Activated CD8-positive, alpha-beta T cell treated with anti-CD3 and anti-CD28 coated beads for 36 hours (primary cell): ENCODE data around the gene SHANK1. TPM values are rescaled to one million over a fixed set of nuclear protein-coding genes. Genes with fewer than 3 reads are reported as not detected.
A peak's percentile ranks its signal among the peaks of the same experiment; 100 is the strongest.

Experiments
- ATAC-seq: fragments of 200-7000 bp; cut with Tn5 transposase; one replicate; pipeline ENCODE4 v1.10.0; 2021; ENCODE audit warnings: mild to moderate bottlenecking, moderate library complexity
- CTCF ChIA-PET: fragments of 350-600 bp; sonication (Branson Sonifier 250); formaldehyde crosslinking; loops from one replicate; lab custom pipeline; 2021; ENCODE audit warnings: antibody characterized with exemption; lab: Charles Lee
- POLR2A ChIA-PET: fragments of 350-600 bp; sonication (Branson Sonifier 250); formaldehyde crosslinking; loops from one replicate; lab custom pipeline; 2021; ENCODE audit warnings: antibody characterized with exemption; lab: Charles Lee
- DNase-seq: peaks from one replicate; pipeline ENCODE4 v3.0.0-alpha.2; 2020
- H3K27ac Mint-ChIP-seq: one replicate; pipeline ENCODE4 v1.8.0; 2021; ENCODE audit warnings: mild to moderate bottlenecking, mixed read lengths
- H3K27me3 Mint-ChIP-seq: one replicate; pipeline ENCODE4 v1.8.0; 2021; ENCODE audit warnings: mixed read lengths
- H3K36me3 Mint-ChIP-seq: one replicate; pipeline ENCODE4 v1.8.0; 2021; ENCODE audit warnings: low read depth, mixed read lengths
- H3K4me1 Mint-ChIP-seq: one replicate; pipeline ENCODE4 v1.8.0; 2021; ENCODE audit warnings: low read depth, mixed read lengths
- H3K4me3 Mint-ChIP-seq: one replicate; pipeline ENCODE4 v1.8.0; 2021; ENCODE audit warnings: mild to moderate bottlenecking, moderate library complexity, mixed read lengths
- H3K9me3 Mint-ChIP-seq: one replicate; pipeline ENCODE4 v1.8.0; 2021; ENCODE audit warnings: mixed read lengths
- intact Hi-C: fragments of 100-400 bp; cut with micrococcal nuclease; formaldehyde crosslinking; loops from one replicate; pipeline ENCODE4 v1.10.0; 2022
- total RNA-seq, 2 experiments: library from RNA; stranded (reverse); gene quantifications; one replicate each; pipeline ENCODE4 v1.2.3, GENCODE V29; 2021
- TF ChIP-seq, protein P1 (sequence below): fragments of 200-600 bp; IDR thresholded peaks from one replicate; pipeline ENCODE4 v1.8.0; 2022; ENCODE audit warnings: antibody characterized with exemption, mild to moderate bottlenecking

SHANK1 gene
- total RNA-seq, 2 experiments from 2014 or later: 0.25 TPM; not detected in 1

- TF ChIP-seq, protein P1, sequence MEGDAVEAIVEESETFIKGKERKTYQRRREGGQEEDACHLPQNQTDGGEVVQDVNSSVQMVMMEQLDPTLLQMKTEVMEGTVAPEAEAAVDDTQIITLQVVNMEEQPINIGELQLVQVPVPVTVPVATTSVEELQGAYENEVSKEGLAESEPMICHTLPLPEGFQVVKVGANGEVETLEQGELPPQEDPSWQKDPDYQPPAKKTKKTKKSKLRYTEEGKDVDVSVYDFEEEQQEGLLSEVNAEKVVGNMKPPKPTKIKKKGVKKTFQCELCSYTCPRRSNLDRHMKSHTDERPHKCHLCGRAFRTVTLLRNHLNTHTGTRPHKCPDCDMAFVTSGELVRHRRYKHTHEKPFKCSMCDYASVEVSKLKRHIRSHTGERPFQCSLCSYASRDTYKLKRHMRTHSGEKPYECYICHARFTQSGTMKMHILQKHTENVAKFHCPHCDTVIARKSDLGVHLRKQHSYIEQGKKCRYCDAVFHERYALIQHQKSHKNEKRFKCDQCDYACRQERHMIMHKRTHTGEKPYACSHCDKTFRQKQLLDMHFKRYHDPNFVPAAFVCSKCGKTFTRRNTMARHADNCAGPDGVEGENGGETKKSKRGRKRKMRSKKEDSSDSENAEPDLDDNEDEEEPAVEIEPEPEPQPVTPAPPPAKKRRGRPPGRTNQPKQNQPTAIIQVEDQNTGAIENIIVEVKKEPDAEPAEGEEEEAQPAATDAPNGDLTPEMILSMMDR: no peak
- H3K27ac Mint-ChIP-seq: no peak overlapping the region
- H3K4me1 Mint-ChIP-seq: peaks cover 2% of the 10 kb centered on the region
- DNase-seq (no peak), ATAC-seq (no peak)
- intact Hi-C loops: no loop called here
- H3K36me3 Mint-ChIP-seq: no peaks in the 10 kb centered on the region
- H3K4me3 Mint-ChIP-seq: no peak overlapping the region
- ChIA-PET POLR2A (no interaction called here), CTCF (no interaction called here)
- peaks cover 45% of the 10 kb centered on the region for H3K27me3 Mint-ChIP-seq
- no peaks in the 10 kb centered on the region for H3K9me3 Mint-ChIP-seq
These were observed 23.5 kb downstream of the SHANK1 start for GRCh38 chr19:50696094-50696483.

- Mint-ChIP-seq H3K9me3 (no peaks in the 10 kb centered on the region), H3K36me3 (no peaks in the 10 kb centered on the region), H3K27ac (no peak overlapping the region), H3K27me3 (peaks cover 48% of the 10 kb centered on the region), H3K4me1 (peaks cover 2% of the 10 kb centered on the region), H3K4me3 (no peak overlapping the region)
- TF ChIP-seq, protein P1: no peak
- DNase-seq (no peak), ATAC-seq (peak; percentile 65)
- ChIA-PET CTCF (no interaction called here), POLR2A (no interaction called here)
- intact Hi-C loops: no loop called here
These were observed 24.1 kb downstream of the SHANK1 start for GRCh38 chr19:50695251-50696093.

- peaks cover 2% of the 10 kb centered on the region for H3K4me1 Mint-ChIP-seq
- no peak overlapping the region for H3K27ac Mint-ChIP-seq
- intact Hi-C loops: no loop called here
- H3K9me3 Mint-ChIP-seq: no peaks in the 10 kb centered on the region
- TF ChIP-seq, protein P1: no peak
- DNase-seq: no peak
- no peaks in the 10 kb centered on the region for H3K36me3 Mint-ChIP-seq
- ATAC-seq: no peak
- H3K4me3 Mint-ChIP-seq: no peak overlapping the region
- ChIA-PET POLR2A (no interaction called here), CTCF (no interaction called here)
- H3K27me3 Mint-ChIP-seq: peaks cover 51% of the 10 kb centered on the region
These were observed 24.8 kb downstream of the SHANK1 start for GRCh38 chr19:50694815-50695145.

DNA sequence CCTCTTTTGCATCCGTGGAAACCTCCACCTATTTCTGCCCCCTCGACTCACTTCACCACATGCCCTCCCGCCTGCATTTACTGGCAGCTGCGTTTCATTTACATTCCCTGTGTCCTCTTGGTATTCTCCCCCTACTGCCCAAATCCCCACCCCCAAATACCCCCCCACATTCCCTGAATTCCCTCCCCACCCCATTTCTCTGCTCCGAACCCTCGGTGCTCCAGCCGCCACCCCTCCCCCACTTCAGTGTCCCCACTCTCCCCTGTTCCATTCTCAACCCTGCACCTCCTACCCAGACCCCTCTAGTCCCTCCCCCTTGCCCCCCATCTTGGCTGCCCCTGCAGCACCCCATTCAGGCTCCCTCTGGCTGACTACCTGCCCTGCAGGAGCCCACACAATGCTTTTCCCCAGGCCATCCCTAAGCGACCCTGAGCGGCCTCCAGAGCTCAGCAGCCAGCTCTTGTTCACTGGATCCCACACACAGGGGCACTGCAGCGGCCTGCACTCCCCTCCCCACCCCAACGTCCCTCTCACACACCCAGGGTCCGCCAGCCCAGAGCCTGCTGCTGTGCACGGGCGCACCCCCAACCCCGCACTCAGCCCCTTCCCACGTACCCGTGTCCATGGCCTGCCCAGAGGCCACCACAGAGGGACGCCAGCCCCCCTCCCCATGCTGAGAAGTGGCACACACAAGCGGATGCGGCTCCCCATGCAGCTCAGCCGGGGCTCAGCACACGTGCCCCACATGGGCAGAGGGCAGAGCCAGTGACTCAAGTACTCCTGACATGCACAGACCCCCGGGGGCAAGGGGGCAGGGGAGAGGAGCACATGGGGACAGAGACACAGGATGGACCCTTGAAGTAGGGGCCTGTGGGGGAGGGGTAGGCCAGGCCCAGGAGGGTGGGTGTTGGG, 26.3 kb downstream of the SHANK1 start:
- ATAC-seq (no peak), DNase-seq (no peak)
- ChIA-PET CTCF (no interaction called here), POLR2A (no interaction called here)
- Mint-ChIP-seq H3K4me3 (no peak overlapping the region), H3K27me3 (peaks cover 46% of the 10 kb centered on the region), H3K4me1 (peaks cover 2% of the 10 kb centered on the region), H3K36me3 (no peaks in the 10 kb centered on the region), H3K27ac (no peak overlapping the region), H3K9me3 (no peaks in the 10 kb centered on the region)
- TF ChIP-seq, protein P1: no peak
- intact Hi-C loops: no loop called here

- ATAC-seq: no peak
- Mint-ChIP-seq H3K36me3 (no peaks in the 10 kb centered on the region), H3K4me1 (peaks cover 2% of the 10 kb centered on the region), H3K4me3 (no peak overlapping the region), H3K27me3 (peaks cover 45% of the 10 kb centered on the region), H3K9me3 (no peaks in the 10 kb centered on the region), H3K27ac (no peak overlapping the region)
- no peak for DNase-seq
- TF ChIP-seq, protein P1: no peak
- intact Hi-C loops: no loop called here
- ChIA-PET POLR2A (no interaction called here), CTCF (no interaction called here)
These were observed 29.2 kb downstream of the SHANK1 start for GRCh38 chr19:50690439-50690838.
